G401 (cell line): ENCODE results near the gene PRR4. TPM values are rescaled to one million over a fixed set of nuclear protein-coding genes. Genes with fewer than 3 reads are reported as not detected.

Experiments
- DNase-seq: peaks from one replicate; pipeline ENCODE4 v3.0.0-alpha.2; 2015; ENCODE audit warnings: low spot score
- in situ Hi-C: cut with HindIII; loops from 2 replicates; pipeline ENCODE4 v1.10.0; 2016; ENCODE audit warnings: low sequenced_read_pairs, mixed read lengths
- total RNA-seq: library from RNA; depleted of rRNA; stranded (reverse); fragments of >200 nt; shearing (Covaris generic); gene quantifications from 2 replicates; pipeline ENCODE4 v1.2.3, GENCODE V29; 2014; rRNA removed

PRR4 gene
- total RNA-seq, 1 experiment from 2014 or later, result 9.2 TPM

DNA sequence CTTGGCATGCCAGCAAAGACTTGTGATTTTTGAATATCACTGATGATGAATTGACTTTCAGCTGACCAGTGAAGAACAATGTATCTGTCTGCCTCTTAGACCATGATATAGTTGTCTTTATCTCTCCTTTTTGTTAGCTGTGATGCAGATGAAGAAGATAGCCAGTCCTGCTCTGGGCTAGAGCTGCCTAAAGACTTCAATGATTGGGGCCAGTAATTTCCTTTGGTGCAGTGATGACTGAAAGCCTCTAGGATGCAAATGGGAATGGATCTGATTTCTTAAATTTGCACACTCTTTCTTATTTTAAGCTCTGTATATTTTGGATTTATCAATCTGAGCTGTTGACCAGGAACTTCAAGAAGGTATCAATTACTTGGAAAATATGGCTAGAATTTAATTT is 39.2 kb downstream of the PRR4 start, which contains the start of gene TAS2R9:
TSS of gene TAS2R9 (minus strand) at position 101 of the 400 bp plus-strand sequence. CDS start at position 8, 93 bp downstream.
- no peak for DNase-seq
- in situ Hi-C loops, result no loop called here

DNA sequence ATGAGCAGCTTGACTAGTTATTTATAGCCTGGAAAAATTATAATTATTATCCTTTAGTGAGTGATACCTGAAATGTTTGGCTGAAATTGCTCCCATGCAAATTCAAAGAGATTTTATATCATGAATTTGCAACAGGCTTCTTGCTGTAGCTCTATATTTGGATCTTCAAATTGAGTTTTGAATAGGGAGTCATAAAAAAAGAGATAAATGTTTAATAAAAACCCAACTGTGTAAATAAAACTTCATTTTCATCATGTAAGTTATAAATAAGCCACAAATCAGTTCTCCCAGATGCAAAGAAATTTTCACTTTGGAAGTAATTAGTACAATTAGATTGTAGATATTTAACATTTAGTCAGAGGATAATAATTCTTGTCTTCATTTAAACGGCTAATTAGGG is 42.1 kb downstream of the PRR4 start, which contains the start of gene TAS2R8:
TSS of gene TAS2R8 (minus strand) at position 101 of the 400 bp plus-strand sequence. CDS start 306 bp downstream, outside the sequence.
- DNase-seq, result no peak
- in situ Hi-C loops, result no loop called here

DNA sequence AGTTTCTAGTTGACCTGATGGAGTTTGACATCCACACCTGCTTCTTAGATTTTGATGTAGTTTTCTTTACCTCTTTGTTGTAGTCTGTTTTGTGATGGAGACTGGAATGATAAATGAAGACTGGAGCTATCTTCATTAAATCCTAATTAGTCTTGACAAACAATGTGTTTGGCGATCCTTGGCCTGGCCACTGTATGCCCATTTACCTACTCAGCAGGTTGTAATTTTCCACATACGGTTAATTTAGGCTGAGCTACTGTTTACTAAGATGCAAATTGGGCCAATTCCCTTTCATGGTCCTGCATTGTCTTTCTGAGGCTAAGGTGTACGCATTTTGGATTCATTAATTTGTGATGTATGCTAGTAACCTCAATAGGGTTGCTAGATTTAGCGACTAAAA is 46.7 kb downstream of the PRR4 start, which contains the start of gene TAS2R7:
TSS of gene TAS2R7 (minus strand) at position 41 of the 400 bp plus-strand sequence. CDS start 57 bp downstream, outside the sequence.
- in situ Hi-C loops, result no loop called here
- DNase-seq, result no peak

DNA sequence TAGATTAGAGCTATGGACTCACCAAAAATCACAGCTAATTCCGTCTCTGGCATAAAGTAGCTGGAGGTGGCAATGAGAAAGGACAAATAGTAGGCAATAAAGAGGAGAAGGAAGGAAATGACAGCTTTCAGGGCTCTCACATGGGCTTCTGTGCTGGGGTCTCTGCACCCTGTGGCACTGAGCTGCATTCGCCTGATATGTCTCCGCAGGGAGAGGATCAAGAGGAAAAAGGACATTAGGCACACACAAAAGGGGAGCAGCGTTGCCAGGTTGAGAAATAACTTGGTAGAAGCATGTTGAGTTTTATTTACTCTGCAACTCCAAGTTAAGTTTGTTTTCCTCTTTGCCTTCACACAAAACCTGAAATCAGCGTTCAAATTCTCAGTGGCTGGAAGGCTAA is 47.5 kb downstream of the PRR4 start:
- DNase-seq, result no peak
- in situ Hi-C loops, result no loop called here

Other genes starting within 250 kb of the PRR4 start
- 28.7 and 31.3 TPM in 2 replicates for gene MAGOHB, start 235.9 kb downstream of the PRR4 start, total RNA-seq
- not detected in 2 replicates for gene STYK1, start 175.4 kb downstream of the PRR4 start, total RNA-seq
- 138 and 218 TPM in 2 replicates for gene YBX3, start 126.2 kb downstream of the PRR4 start, total RNA-seq
- not detected in 2 replicates for gene TAS2R7, start 46.8 kb downstream of the PRR4 start, total RNA-seq
- gene TAS2R8, start 42.2 kb downstream of the PRR4 start, total RNA-seq, result 1.6 TPM in 1 of 2 replicates, not detected in the other
- not detected in 2 replicates for gene TAS2R9, start 39.3 kb downstream of the PRR4 start, total RNA-seq
- 0.37 TPM in 1 of 2 replicates, not detected in the other for gene TAS2R10, start 23.1 kb downstream of the PRR4 start, total RNA-seq
- 1.8 and 4.1 TPM in 2 replicates for gene PRH1, start 34.8 kb upstream of the PRR4 start, total RNA-seq
- gene TAS2R13, start 60.1 kb upstream of the PRR4 start, total RNA-seq, result not detected in 2 replicates
- gene PRH2, start 79.8 kb upstream of the PRR4 start, total RNA-seq, result not detected in 2 replicates
- 0.12 and 3.0 TPM in 2 replicates for gene TAS2R14, start 89.8 kb upstream of the PRR4 start, total RNA-seq
- gene TAS2R50, start 137.4 kb upstream of the PRR4 start, total RNA-seq, result not detected in 2 replicates
- 0.12 and 0.61 TPM in 2 replicates for gene TAS2R20, start 148.8 kb upstream of the PRR4 start, total RNA-seq
- gene TAS2R19, start 173.1 kb upstream of the PRR4 start, total RNA-seq, result not detected in 2 replicates
- 0.14 and 0.43 TPM in 2 replicates for gene TAS2R31, start 181.9 kb upstream of the PRR4 start, total RNA-seq
- gene TAS2R46, start 212.8 kb upstream of the PRR4 start, total RNA-seq, result not detected in 2 replicates
- 0.71 TPM in 1 of 2 replicates, not detected in the other for gene TAS2R43, start 242.8 kb upstream of the PRR4 start, total RNA-seq